ENCODE data around the gene ZNF138.

The ZNF138 gene

GRCh38 chr7:64875258-64875657 is 81.0 kb downstream of the ZNF138 start:
- DNase-seq (ENCODE audit: low read depth in 2 of 2): no peak

DNA sequence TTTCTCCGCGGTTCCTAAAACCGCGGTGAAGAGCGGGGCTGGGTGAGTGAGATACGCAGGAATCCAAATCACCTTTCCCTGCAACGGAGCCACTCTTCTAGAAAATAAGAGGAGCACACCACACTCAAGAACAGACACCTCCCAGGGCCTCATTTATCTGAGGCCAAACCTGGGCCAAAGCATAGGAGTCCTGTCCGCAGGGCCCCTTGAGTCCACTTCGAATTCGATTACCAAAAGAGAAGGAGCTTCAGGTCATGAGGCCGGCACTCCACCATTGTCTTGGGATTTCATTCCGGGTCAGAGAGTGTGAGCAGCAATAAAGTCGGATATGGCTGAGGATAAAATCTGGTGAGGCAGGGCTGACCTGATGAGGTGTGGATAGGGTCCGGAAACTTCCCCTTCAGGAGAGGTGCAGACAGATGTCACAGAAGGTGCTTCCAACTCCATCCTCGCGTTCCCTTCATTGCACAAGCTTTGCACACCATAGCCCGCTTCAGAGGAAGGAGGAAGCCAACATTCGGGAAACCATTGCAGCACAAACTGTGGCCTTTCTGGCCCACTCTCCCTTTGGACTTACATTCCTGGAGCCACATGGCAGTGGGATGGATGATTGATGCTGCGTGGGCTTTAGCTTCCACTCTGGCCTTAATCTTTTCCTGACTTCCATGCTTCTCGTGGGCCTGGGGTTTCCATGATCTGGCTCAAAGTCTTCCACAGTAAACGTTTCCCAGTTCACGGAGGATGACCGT is 81.6 kb downstream of the ZNF138 start:
- no peak for DNase-seq (ENCODE audit: low read depth in 2 of 2)

DNA sequence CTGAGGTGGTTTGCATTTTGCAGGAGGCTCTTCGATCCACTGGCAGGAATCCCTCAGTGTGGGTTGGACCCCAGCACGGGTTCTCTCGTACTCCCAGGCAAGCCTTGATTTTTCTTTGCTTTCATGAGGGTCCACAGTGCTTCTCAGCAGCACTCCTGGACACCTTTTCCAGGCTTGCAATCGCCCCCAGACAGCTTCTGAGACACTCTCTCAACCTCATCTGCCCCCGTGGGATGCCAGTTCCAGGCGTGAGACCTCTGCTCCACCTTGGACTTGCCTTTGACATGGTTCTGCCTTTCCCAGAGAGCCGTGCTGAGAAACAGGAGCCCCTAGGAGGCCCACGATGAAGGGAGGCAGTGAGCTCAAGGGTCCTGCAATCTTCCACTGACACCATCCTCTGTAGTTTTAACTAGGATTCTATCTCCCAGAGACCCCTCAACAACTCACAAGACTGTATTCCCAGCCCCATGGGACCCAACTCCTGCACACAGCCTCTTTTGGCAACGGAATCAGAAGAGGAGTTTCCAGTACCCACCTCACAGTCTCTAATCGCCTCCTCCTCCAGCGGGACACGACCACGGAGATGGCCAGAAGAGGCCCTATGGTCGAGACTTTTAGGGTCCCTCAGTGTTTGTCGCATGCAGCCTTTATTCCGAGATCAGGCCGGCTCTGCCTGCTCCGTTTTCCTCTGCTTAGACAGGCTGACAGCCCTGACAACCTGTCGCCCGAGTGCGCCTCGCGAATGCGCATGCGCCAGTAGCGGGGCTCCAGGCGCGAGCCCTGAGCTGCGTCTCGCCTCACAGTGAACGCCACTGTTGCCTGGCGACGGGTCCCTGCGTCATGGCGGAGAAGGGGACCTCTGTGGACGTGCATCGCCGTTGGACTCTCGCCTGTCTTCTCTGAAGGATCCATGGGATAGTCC is 82.8 kb downstream of the ZNF138 start:
- DNase-seq (ENCODE audit: low read depth in 2 of 2): peak; percentile 44 to 60

DNA sequence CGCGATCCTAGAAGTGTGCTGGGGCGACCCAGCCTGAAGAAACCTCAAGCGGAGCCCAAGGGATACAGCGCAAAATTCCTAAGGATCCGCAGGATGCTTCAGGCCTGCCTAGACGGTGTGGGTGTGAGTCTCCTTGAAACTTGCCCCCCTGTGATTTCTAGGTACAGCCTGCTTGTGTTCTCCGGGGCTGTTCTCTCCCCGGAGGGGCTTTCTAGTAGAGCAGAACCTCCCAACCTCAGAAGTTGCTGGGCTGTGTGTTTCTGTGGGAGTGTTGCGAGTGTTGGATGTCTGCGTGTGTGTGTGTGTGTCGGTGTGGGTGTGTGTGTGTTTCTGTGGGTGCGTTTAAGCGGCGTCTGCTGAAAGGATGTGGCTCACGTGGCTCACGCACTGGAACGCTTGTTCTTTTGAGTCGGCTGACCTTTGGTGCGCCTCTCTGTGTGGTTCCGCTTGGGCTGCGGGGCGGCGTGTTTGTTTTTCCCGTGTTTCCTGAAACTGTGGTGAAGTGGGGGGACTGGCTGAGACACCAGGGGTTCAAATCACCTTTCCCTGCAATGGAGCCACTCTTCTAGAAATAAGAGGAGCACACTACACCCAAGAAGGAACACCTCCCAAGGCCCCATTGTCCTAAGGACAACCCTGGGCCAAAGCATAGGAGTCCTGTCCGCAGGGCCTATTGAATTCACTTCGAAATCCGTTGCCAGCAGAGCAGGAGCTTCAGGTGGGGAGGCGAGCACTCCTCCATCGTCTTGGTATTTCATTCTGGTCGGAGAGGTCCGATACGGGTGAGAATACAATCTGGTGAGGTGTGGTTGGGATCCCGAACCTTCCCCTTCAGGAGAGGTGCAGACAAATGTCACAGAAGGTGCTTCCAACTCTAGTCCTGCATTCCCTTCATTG is 83.7 kb downstream of the ZNF138 start:
- no peak for DNase-seq (ENCODE audit: low read depth in 2 of 2)

GRCh38 chr7:64878684-64879083 is 84.5 kb downstream of the ZNF138 start:
- DNase-seq (ENCODE audit: low read depth in 2 of 2): no peak

GRCh38 chr7:64879086-64879730 is 85.0 kb downstream of the ZNF138 start:
- no peak for DNase-seq (ENCODE audit: low read depth in 2 of 2)

GRCh38 chr7:64879800-64880199 is 85.6 kb downstream of the ZNF138 start:
- DNase-seq (ENCODE audit: low read depth in 2 of 2): no peak

- no peak for DNase-seq (ENCODE audit: low read depth in 2 of 2)
Measured at GRCh38 chr7:64880322-64881297, 86.4 kb downstream of the ZNF138 start.

GRCh38 chr7:64881461-64882287 is 87.4 kb downstream of the ZNF138 start:
- DNase-seq (ENCODE audit: low read depth in 2 of 2): no peak

GRCh38 chr7:64882341-64883112 is 88.3 kb downstream of the ZNF138 start:
- peak in 1 of 2 donors; percentile 27 for DNase-seq (ENCODE audit: low read depth in 2 of 2)

All from stimulated activated CD4-positive, alpha-beta T cell treated with anti-CD3 and anti-CD28 coated beads, Interleukin-4, amount 100 ng/mL, for 48 hours (primary cell).